ENCODE measurements around the gene CNTNAP4. TPM values are rescaled to one million over a fixed set of nuclear protein-coding genes. Genes with fewer than 3 reads are reported as not detected.

Gene CNTNAP4
- total RNA-seq, 2 experiments from 2014 or later = not detected

DNA sequence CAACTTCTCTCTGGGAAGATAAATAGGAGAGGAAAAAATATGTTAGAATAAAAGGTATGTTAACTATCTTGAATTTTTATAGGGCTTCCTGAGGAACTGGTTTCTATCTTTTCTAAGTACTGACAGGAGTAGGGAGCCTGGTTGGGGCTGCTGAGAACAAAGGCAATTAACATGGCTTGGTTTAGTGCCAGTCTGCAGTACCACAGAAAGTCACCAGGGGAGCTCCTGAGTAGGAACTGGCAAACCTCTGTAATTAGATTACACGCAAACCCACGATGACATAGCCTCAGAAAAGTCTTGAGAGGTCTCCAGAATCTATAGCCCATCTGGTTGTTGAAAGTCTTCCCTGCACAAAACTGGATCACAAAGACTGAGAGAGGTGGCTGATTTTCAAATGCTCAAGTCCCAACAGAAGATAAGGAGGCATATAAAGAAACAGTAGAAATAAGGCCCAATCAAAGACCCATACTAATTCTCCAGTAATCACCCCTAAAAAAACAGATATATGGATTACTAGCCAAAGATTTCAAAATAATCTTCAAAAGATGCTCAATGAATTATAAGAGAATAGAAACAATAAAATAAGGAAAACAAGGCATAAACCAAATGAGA, 11.7 kb upstream of the CNTNAP4 start:
- CTCF ChIA-PET = no interaction called here
- Mint-ChIP-seq H3K27me3 (no peaks in the 10 kb centered on the region), H3K27ac (no peak overlapping the region), H3K4me1 (ENCODE audit: low read depth) (no peaks in the 10 kb centered on the region), H3K4me3 (no peak overlapping the region), H3K36me3 (ENCODE audit: low read depth) (no peaks in the 10 kb centered on the region), H3K9me3 (no peaks in the 10 kb centered on the region)
- Histone ChIP-seq H3K4me3 (ENCODE audit: low read length) (no peak overlapping the region), H3K4me1 (ENCODE audit: insufficient read depth, low read length) (no peaks in the 10 kb centered on the region), H3K9me3 (ENCODE audit: control insufficient read depth in 1 of 2, insufficient read depth in 1 of 2, low read length in 2 of 2) (no peaks in the 10 kb centered on the region), H3K36me3 (ENCODE audit: insufficient read depth, low read length) (no peaks in the 10 kb centered on the region), H3K27me3 (ENCODE audit: control insufficient read depth in 1 of 2, insufficient read depth in 2 of 2, low read length in 2 of 2) (no peaks in the 10 kb centered on the region), H3K27ac (ENCODE audit: low read depth in 1 of 2, low read length in 2 of 2) (no peak overlapping the region)
- TF ChIP-seq, protein P1, sequence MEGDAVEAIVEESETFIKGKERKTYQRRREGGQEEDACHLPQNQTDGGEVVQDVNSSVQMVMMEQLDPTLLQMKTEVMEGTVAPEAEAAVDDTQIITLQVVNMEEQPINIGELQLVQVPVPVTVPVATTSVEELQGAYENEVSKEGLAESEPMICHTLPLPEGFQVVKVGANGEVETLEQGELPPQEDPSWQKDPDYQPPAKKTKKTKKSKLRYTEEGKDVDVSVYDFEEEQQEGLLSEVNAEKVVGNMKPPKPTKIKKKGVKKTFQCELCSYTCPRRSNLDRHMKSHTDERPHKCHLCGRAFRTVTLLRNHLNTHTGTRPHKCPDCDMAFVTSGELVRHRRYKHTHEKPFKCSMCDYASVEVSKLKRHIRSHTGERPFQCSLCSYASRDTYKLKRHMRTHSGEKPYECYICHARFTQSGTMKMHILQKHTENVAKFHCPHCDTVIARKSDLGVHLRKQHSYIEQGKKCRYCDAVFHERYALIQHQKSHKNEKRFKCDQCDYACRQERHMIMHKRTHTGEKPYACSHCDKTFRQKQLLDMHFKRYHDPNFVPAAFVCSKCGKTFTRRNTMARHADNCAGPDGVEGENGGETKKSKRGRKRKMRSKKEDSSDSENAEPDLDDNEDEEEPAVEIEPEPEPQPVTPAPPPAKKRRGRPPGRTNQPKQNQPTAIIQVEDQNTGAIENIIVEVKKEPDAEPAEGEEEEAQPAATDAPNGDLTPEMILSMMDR (IDR thresholded peaks at IDR 0.05) = no peak
- POLR2A ChIA-PET = no interaction called here
- intact Hi-C loops (cut with DNase I, micrococcal nuclease) = no loop called here
- ATAC-seq (ENCODE audit: poor library complexity) (no peak), DNase-seq (no peak)

DNA sequence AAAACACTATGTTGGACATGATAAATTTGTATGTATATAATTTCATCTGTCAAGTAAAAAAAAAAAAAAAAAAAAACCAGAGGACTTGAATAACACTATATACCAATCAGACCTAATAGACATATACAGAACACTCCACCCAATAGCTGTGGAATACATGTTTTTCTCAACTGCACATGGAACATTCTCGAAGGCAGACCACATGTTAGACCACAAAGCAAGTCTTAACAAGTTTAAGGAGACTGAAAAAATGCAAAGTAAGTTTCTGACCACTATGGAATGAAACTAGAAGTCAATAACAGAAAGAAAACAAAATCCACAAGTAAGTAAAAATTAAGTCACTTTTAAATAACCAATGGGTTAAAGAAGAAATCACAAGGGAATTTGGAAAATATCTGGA, 8.4 kb upstream of the CNTNAP4 start:
- H3K4me1 Mint-ChIP-seq (ENCODE audit: low read depth) = no peaks in the 10 kb centered on the region
- ATAC-seq (ENCODE audit: poor library complexity) (no peak), DNase-seq (no peak)
- Histone ChIP-seq H3K4me3 (ENCODE audit: low read length) (no peak overlapping the region), H3K36me3 (ENCODE audit: insufficient read depth, low read length) (no peaks in the 10 kb centered on the region), H3K27ac (ENCODE audit: low read depth in 1 of 2, low read length in 2 of 2) (no peak overlapping the region), H3K27me3 (ENCODE audit: control insufficient read depth in 1 of 2, insufficient read depth in 2 of 2, low read length in 2 of 2) (no peaks in the 10 kb centered on the region), H3K9me3 (ENCODE audit: control insufficient read depth in 1 of 2, insufficient read depth in 1 of 2, low read length in 2 of 2) (no peaks in the 10 kb centered on the region), H3K4me1 (ENCODE audit: insufficient read depth, low read length) (no peaks in the 10 kb centered on the region)
- no peaks in the 10 kb centered on the region for H3K27me3 Mint-ChIP-seq
- H3K36me3 Mint-ChIP-seq (ENCODE audit: low read depth) = no peaks in the 10 kb centered on the region
- H3K4me3 Mint-ChIP-seq = no peak overlapping the region
- TF ChIP-seq, protein P1 (IDR thresholded peaks at IDR 0.05) = no peak
- ChIA-PET CTCF (no interaction called here), POLR2A (no interaction called here)
- H3K9me3 Mint-ChIP-seq = peaks cover 6% of the 10 kb centered on the region
- intact Hi-C loops (cut with DNase I, micrococcal nuclease) = no loop called here
- no peak overlapping the region for H3K27ac Mint-ChIP-seq

DNA sequence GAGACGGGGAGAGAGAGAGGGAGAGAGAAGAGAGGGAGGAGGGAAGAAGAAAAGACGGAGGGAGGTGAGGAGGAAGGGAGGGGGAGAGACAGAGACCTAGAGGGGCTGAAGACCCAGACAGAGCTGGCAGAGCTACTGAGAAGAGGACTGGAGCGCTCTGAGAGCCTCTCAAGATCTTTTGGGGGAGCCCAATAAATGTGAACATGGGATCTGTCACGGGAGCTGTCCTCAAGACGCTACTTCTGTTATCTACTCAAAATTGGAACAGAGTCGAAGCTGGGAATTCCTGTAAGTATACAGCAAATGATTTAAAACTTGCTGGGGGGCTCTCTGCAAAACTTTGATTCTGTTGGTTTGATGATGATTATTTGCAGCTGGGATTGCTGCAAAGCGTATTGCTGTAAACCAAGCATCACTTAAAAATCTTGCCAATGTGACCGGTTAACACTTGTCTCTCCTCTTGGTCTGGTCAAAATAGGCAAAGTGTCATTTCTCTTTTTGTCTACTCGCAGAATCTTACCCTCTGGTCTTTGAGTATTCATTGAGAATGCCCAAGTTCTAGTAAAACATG, 344 bp downstream of the CNTNAP4 start:
- ChIA-PET CTCF (no interaction called here), POLR2A (no interaction called here)
- intact Hi-C loops (cut with DNase I, micrococcal nuclease) = no loop called here
- Histone ChIP-seq H3K9me3 (ENCODE audit: control insufficient read depth in 1 of 2, insufficient read depth in 1 of 2, low read length in 2 of 2) (peaks cover 0 to 11% of the 10 kb centered on the region in 2 experiments), H3K4me3 (ENCODE audit: low read length) (no peak overlapping the region), H3K4me1 (ENCODE audit: insufficient read depth, low read length) (no peaks in the 10 kb centered on the region), H3K27ac (ENCODE audit: low read depth in 1 of 2, low read length in 2 of 2) (no peak overlapping the region), H3K36me3 (ENCODE audit: insufficient read depth, low read length) (no peaks in the 10 kb centered on the region), H3K27me3 (ENCODE audit: control insufficient read depth in 1 of 2, insufficient read depth in 2 of 2, low read length in 2 of 2) (no peaks in the 10 kb centered on the region)
- TF ChIP-seq, protein P1 (IDR thresholded peaks at IDR 0.05) = no peak
- Mint-ChIP-seq H3K27me3 (no peaks in the 10 kb centered on the region), H3K27ac (no peak overlapping the region), H3K4me3 (no peak overlapping the region), H3K4me1 (ENCODE audit: low read depth) (no peaks in the 10 kb centered on the region), H3K9me3 (no peaks in the 10 kb centered on the region), H3K36me3 (ENCODE audit: low read depth) (no peaks in the 10 kb centered on the region)
- ATAC-seq (ENCODE audit: poor library complexity) = no peak
- DNase-seq = no peak
